GM18517 (cell line): ENCODE measurements around the gene CMSS1.

ENCODE experiments used
- ATAC-seq: cut with Tn5 transposase; IDR thresholded peaks from one replicate; pipeline ENCODE4 v1.9.1; 2021; ENCODE audit warnings: mild to moderate bottlenecking, moderate library complexity; ENCODE audit not compliant: unreplicated experiment

CMSS1 gene

DNA sequence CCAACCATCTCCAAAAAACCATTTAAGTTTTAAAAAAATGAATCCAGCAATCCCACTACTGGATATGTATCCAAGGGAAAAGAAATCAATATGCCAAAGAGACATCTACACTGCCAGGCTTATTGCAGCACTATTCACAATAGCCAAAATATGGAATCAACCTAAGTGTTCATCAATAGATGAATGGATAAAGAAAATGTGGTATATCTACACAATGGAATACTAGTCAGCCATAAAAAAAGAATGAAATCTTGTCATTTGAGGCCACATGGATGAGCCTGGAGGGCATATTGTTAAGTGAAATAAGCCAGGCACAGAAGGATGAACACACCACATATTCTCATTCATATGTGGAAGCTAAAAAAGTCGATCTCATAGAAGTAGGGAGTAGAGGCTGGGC is 160.6 kb downstream of the CMSS1 start:
- ATAC-seq, result no peak

DNA sequence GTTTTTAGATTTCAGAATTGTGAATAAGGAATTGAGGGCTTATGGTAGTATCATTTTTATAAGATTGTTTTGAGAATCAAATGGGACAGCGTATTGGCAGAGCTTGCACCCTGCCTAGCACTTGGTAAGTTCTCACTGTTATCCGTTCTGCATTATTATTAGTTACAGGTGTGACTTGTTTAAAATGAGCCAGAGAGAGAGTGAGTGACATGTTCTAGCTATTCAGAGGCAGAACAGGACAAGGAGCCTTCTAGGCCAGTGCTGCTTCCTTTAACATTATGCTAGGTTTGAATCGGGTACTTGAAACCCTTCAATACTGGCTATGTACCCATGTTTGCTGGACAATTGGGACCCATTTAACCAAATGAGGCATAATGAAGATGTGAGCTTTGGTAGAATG is 162.9 kb downstream of the CMSS1 start:
- ATAC-seq, result no peak

DNA sequence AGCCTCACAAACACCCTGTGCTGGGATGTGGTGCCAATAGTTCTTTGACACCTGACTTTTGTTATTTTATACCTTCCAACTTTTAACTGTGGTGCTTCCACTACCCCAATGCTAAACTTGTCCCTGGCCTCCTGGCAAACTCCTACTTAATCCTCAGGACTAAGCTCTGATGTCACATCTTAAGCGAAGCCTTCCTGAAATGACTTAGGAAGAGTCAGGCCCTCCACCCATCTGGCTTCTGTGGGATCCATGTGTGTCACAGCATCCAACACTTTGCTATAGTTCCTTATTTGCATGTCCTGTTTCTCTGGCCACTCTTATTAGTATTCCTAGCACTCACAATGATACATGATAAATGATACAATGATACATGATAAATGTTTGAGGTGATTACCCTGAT is 163.5 kb downstream of the CMSS1 start:
- ATAC-seq, result no peak

DNA sequence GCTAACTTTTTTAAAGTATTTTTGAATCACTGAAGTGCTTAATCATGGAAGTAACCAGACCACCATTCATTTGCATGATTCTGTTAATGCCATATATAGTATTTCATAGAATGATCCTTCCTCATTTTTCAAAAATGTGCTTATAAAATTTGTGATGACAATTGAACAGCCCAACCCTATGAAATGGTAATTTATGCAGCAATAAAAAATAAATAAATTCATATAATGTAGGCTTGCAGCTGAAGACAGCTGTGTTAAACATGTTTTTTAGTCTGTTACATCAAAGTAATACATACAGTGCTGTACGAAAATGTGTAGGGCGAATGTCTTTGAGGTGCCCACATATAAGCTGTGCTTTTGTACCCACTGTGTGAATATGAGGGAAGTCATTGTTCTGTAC is 165.0 kb downstream of the CMSS1 start:
- no peak for ATAC-seq

DNA sequence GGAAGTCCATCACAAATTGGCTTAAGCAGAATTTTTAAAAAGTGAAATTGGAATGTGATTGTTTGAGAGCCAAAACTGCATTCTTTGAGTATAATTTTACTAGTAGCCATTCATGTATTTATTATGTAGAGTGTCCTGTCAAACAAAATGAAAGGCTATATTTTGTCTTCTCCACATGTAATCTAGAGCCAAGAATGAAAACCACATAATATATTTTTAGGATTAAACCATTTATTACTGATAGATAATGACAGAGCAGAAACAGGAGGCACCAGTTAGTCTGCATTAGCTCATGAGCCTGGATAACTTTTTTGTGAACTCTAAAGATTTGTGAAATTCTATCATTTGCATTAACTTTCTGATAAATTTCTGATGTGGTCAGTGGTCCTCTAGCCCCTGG is 166.5 kb downstream of the CMSS1 start:
- no peak for ATAC-seq

DNA sequence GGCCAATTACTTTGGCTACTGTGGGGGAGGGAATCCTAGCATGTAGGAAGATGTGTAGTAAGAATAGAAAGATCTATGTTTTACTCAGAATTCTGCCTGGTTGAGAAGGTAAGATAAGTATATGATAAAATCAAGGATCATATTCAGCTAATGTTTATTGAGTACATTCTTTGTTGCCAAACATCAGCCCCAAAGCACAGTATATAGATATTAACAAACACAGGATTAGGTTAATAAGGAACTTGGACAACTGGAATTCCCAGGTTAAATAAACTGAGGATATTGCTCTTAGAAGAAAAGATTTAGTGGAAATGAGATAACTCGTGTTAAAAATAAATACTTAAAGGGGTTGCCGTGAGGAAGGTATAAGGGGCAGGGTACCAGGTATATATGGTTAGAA is 167.0 kb downstream of the CMSS1 start:
- no peak for ATAC-seq

- no peak for ATAC-seq
Measured at GRCh38 chr3:99990179-99990578, 172.5 kb downstream of the CMSS1 start.

DNA sequence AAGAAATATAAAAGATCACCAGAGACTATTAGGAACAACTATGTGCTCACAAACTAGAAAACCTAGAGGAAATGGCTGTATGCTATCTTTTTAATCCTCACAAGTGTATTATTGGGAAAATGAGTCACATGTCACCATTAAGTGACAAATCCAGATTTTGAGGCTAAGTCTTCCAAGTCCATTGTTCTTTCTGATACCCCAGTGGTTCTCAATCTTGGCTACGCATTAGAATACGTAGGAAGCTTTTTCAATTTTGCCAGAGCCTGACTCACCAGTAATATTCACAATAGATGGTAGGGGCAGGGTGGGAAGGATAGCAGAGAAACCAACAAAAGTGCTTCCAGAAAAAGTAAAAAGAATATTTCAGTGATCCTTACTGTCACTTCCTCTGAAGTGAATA is 179.6 kb downstream of the CMSS1 start:
- ATAC-seq, result no peak

- no peak for ATAC-seq
Measured at GRCh38 chr3:99999536-99999935, 181.9 kb downstream of the CMSS1 start.

GRCh38 chr3:100001083-100001482 is 183.4 kb downstream of the CMSS1 start:
- ATAC-seq, result no peak

DNA sequence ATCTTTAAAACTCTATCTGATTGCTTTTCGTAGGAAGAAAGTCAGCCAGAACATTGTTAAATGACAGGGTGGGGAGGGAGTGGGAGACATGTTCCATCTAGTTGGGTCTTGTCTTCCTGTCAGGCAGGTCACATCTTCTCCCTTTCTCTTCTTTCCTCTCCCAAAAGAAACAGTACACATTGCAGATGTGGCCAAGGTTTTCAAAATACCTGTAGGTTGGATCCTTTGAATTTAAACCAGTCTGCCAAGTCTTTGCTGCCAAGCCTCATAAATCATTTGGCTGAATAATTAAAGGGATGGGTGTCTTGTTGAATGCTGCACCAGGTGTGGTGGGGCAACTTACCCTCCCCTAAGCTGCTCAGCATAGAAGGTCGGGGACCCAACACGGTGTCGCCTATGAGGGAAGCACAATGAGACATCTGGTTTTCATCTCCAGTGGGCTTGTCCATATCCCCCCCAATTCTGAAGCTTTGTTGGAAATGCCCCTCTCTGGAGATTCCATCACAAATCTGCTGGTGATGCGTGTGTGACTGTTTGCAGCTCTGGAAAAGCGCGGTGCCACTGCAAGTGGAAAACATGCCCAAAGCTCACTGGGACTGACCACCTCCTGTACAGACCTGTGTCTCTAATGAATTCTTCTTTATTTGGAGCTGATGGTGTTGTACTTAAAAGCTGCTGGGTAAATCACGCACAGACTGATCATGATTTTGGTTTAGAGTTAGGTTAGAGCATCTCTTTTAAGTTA is 184.0 kb downstream of the CMSS1 start:
- no peak for ATAC-seq

GRCh38 chr3:100002599-100003350 is 185.1 kb downstream of the CMSS1 start:
- ATAC-seq, result no peak

DNA sequence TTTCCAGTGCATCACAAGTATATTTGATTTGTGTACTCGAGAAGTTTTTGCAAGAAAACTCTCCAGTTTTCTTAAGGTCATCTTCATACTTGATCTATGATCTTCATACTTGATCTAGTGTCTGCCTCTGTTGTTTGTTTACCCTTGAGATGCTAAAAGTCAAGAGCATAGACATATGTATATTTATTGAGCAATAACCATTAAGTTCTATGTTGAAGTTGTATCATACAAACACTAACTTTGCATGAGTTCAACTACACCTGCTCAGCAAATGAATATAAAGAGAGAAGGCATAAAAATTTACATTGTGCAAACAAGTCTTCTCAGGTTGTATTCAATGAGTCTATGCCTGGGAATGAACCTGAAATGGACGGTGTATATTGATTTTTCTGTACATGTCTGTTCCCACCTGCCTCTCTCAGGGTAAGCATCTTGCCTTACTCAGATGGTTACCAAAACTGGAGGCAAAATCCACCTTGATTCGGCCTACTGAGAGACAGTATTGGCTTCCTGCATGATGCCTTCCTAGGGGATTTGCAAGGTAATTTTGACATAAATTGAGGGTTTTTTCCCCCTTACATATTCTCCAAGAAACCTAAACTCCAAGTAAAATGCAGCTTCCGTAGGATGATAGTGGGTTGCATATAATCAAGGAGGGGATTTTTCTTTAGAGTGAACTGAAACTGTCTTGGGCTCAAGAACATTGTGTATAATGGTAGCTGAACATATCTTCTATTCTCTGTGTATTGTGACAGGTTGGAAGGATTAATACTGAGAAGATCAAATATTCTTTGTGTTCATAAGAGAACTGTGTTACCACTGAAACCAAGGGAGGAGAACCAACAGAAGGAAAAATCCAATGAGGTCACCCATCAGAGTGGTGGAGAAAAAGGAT is 186.2 kb downstream of the CMSS1 start:
- ATAC-seq, result no peak

- ATAC-seq, result no peak
Measured at GRCh38 chr3:100004931-100005330, 187.3 kb downstream of the CMSS1 start.

GRCh38 chr3:100005665-100006393 is 188.2 kb downstream of the CMSS1 start:
- ATAC-seq, result no peak

- no peak for ATAC-seq
Measured at GRCh38 chr3:100006570-100007271, 189.1 kb downstream of the CMSS1 start.

GRCh38 chr3:100007313-100007712 is 189.7 kb downstream of the CMSS1 start:
- ATAC-seq, result no peak

DNA sequence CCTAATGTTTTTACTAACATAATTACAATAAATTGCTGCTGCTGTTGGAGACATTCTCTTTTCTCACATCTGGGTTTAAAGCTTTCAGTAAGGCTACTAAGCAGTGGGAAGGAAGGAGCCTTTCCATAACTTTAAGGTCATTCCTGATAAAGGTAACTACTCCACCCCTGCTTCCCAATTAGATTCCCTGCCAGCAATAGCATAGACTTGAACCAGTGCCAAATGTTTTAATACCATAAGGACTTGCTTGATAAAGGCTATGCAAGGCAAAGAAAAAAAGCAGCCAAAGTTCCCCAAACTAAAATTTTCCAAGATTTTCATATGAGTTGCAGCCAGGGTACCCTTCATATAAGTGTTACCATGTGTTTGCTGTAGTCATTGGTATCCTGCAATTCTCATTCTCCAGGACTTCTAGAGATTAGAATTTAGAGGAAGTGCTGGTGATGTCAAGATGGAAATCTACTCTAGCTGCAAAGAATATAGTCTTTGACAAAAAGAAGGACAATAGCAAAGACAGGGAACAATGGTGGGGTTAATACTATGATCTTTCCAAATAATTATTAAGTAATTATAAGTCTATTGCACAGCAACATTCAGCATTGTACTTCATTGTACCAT is 190.5 kb downstream of the CMSS1 start:
- no peak for ATAC-seq

DNA sequence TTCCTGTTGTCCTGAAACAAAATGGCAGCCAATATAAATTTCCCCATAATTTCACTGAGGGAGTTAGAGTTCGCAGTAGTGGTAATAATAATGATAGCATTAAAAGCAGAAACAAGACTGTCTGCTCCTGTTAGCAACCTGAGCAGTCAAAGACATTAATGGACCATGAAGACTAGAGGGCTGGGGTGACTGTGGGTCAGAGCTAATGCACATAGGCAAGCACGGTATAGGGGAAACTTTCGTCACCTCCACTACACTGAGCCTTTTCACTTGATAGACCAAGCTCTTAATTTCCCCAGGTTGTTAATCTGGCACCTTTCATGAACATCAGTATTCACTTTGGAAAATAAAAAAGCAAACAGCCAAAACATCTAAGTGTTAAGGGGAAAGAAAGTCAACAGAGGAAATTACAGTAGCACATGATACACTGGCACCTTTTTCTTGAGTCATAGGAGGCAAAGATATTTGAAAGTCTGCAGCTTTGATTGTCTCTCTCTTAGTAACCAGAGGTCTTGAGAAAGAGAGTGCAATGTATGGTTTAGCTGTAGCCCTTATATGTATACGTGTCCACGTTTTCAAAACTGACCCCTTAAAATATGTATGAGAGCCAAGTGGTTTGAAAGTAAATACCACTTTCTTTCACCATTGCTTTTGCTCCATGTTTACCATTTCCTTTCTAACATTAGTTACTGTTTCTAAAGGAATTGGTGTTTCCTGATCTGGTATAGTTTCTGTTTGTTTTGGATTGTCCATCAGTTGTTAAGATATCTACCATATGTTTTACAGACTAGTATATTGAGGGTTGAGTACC is 191.8 kb downstream of the CMSS1 start:
- ATAC-seq, result no peak
